Lower lobe of right lung (tissue), 2 donors: ENCODE data around the gene BST2. TPM values are rescaled to one million over a fixed set of nuclear protein-coding genes. Genes with fewer than 3 reads are reported as not detected.

Source experiments
- ATAC-seq, 2 donors: fragments of 200-7000 bp; cut with Tn5 transposase; one replicate each; pipeline ENCODE4 v1.9.1; 2020 to 2022; ENCODE audit warnings: mild to moderate bottlenecking in 2 of 2, moderate library complexity in 2 of 2
- DNase-seq: peaks from one replicate; pipeline ENCODE4 v3.0.0-alpha.2; 2020
- H3K27ac ChIP-seq: fragments of 200-600 bp; one replicate; pipeline ENCODE4 v1.8.0; 2022
- H3K27me3 ChIP-seq: fragments of 200-600 bp; one replicate; pipeline ENCODE4 v1.8.0; 2022; ENCODE audit warnings: low read depth
- H3K36me3 ChIP-seq: fragments of 200-600 bp; one replicate; pipeline ENCODE4 v1.8.0; 2022; ENCODE audit warnings: mild to moderate bottlenecking
- H3K4me1 ChIP-seq: fragments of 200-600 bp; one replicate; pipeline ENCODE4 v1.8.0; 2022
- H3K4me3 ChIP-seq: fragments of 200-600 bp; one replicate; pipeline ENCODE4 v1.8.0; 2022; ENCODE audit warnings: mild to moderate bottlenecking
- H3K9me3 ChIP-seq: fragments of 200-600 bp; one replicate; pipeline ENCODE4 v1.8.0; 2022
- CTCF ChIP-seq: fragments of 200-600 bp; IDR thresholded peaks from one replicate; pipeline ENCODE4 v1.8.0; 2022; ENCODE audit warnings: antibody characterized with exemption, mild to moderate bottlenecking
- intact Hi-C: fragments of 100-400 bp; cut with DNase I; formaldehyde crosslinking; loops from one replicate; pipeline ENCODE4 v1.11.0; 2022
- total RNA-seq: library from RNA; stranded (reverse); fragmentation: NEBNext Ultra II Directional; extraction: Animal tissue kit (Norgen Biotek cat#: 25700); gene quantifications from one replicate; pipeline ENCODE4 v1.2.1, GENCODE V29; 2021
- donor health status: DM: no; HTN: yes; CAD: no; lungs with severe emphysema.

BST2 gene
- total RNA-seq, 1 donor from 2014 or later: 165 TPM

- TF ChIP-seq CTCF: no peak
- no peak overlapping the region for H3K4me3 ChIP-seq
- ATAC-seq (no peak), DNase-seq (no peak)
- H3K4me1 ChIP-seq: peaks cover 9% of the 10 kb centered on the region
- peaks cover 22% of the 10 kb centered on the region for H3K36me3 ChIP-seq
- peaks cover 2% of the 10 kb centered on the region for H3K27me3 ChIP-seq
- no peaks in the 10 kb centered on the region for H3K9me3 ChIP-seq
- no peak overlapping the region for H3K27ac ChIP-seq
- intact Hi-C loops: no loop called here
Measured at GRCh38 chr19:17398902-17399527, 6.4 kb downstream of the BST2 start.

GRCh38 chr19:17394891-17395415, 10.5 kb downstream of the BST2 start:
- peak; percentile 78 for TF ChIP-seq CTCF
- DNase-seq (peak; percentile 80), ATAC-seq (peak; percentile 17 to 54)
- Histone ChIP-seq H3K4me1 (peaks cover 31% of the 10 kb centered on the region), H3K9me3 (no peaks in the 10 kb centered on the region), H3K4me3 (no peak overlapping the region), H3K27me3 (peaks cover 4% of the 10 kb centered on the region), H3K36me3 (peaks cover 10% of the 10 kb centered on the region), H3K27ac (no peak overlapping the region)
- intact Hi-C loops: no loop called here

DNA sequence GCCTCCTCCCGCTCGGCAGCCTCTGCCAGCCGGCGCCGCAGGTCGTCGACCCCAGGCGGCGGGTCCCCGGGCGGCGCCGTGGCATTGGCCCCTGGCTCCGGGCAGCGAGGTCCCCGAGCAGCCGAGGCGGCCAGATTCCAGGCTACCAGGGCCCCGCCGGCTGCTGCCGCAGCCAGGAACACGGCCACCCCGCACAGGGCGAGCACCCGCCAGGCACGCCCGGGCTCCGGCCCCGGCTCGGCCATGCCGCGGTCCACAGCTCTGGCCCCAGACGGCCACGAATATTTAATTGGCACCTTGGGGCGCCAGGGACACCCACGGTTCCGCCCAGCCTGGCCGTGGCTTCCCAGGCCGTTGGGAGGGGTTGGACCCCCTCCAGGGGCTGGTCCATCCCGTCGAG, 11.5 kb downstream of the BST2 start, which contains the start of gene CCDC194:
Gene CCDC194, minus strand, starts transcription at position 283 of the 400 bp plus-strand sequence. Its CDS starts 38 bp downstream, at position 245.
- DNase-seq: no peak
- Histone ChIP-seq H3K4me1 (peaks cover 31% of the 10 kb centered on the region), H3K4me3 (no peak within 1 kb of the TSS), H3K9me3 (no peaks in the 10 kb centered on the region), H3K36me3 (peaks cover 6% of the 10 kb centered on the region), H3K27ac (no peak within 1 kb of the TSS), H3K27me3 (peaks cover 4% of the 10 kb centered on the region)
- TF ChIP-seq CTCF: no peak
- intact Hi-C loops: no loop called here
- ATAC-seq: no peak

- ATAC-seq (no peak), DNase-seq (no peak)
- H3K27me3 ChIP-seq: peaks cover 4% of the 10 kb centered on the region
- H3K27ac ChIP-seq: no peak overlapping the region
- no peak overlapping the region for H3K4me3 ChIP-seq
- peaks cover 6% of the 10 kb centered on the region for H3K36me3 ChIP-seq
- H3K9me3 ChIP-seq: no peaks in the 10 kb centered on the region
- peaks cover 31% of the 10 kb centered on the region for H3K4me1 ChIP-seq
- no peak for TF ChIP-seq CTCF
- intact Hi-C loops: no loop called here
Measured at GRCh38 chr19:17393002-17393401, 12.4 kb downstream of the BST2 start.

- Histone ChIP-seq H3K36me3 (no peaks in the 10 kb centered on the region), H3K27me3 (peaks cover 4% of the 10 kb centered on the region), H3K4me1 (peaks cover 31% of the 10 kb centered on the region), H3K4me3 (peak overlapping the region; percentile 50), H3K27ac (no peak overlapping the region), H3K9me3 (no peaks in the 10 kb centered on the region)
- no peak for DNase-seq
- TF ChIP-seq CTCF: no peak
- intact Hi-C loops: no loop called here
- ATAC-seq: peak in 1 of 2 donors; percentile 3
Measured at GRCh38 chr19:17391371-17392151, 13.9 kb downstream of the BST2 start.
